Kidney tubule cell (primary cell): ENCODE results near the gene TPRG1.

Source experiments
- DNase-seq: peaks from one replicate; pipeline ENCODE4 v3.0.0-alpha.2; 2018; ENCODE audit warnings: low spot score

TPRG1 gene

GRCh38 chr3:189282189-189282588 is 110.4 kb downstream of the TPRG1 start:
- no peak for DNase-seq

GRCh38 chr3:189282741-189283140 is 111.0 kb downstream of the TPRG1 start:
- no peak for DNase-seq

GRCh38 chr3:189286188-189286587 is 114.4 kb downstream of the TPRG1 start:
- DNase-seq, result no peak

- DNase-seq, result no peak
Observed at GRCh38 chr3:189286916-189287315, 115.1 kb downstream of the TPRG1 start.

- DNase-seq, result no peak
Observed at GRCh38 chr3:189288348-189289235, 116.8 kb downstream of the TPRG1 start.

GRCh38 chr3:189289251-189289650 is 117.5 kb downstream of the TPRG1 start:
- no peak for DNase-seq

- DNase-seq, result no peak
Observed at GRCh38 chr3:189292667-189293484, 121.1 kb downstream of the TPRG1 start.

GRCh38 chr3:189294649-189295048 is 122.9 kb downstream of the TPRG1 start:
- no peak for DNase-seq

- no peak for DNase-seq
Observed at GRCh38 chr3:189295089-189295488, 123.3 kb downstream of the TPRG1 start.

GRCh38 chr3:189297932-189298331 is 126.2 kb downstream of the TPRG1 start:
- DNase-seq, result no peak

GRCh38 chr3:189298469-189299375 is 127.0 kb downstream of the TPRG1 start:
- DNase-seq, result no peak

- DNase-seq, result no peak
Observed at GRCh38 chr3:189300345-189300744, 128.6 kb downstream of the TPRG1 start.

GRCh38 chr3:189301479-189301878 is 129.7 kb downstream of the TPRG1 start:
- DNase-seq, result no peak

GRCh38 chr3:189303584-189303983 is 131.8 kb downstream of the TPRG1 start:
- DNase-seq, result no peak

GRCh38 chr3:189304465-189305351 is 132.9 kb downstream of the TPRG1 start:
- DNase-seq, result peak; percentile 8

- DNase-seq, result no peak
Observed at GRCh38 chr3:189305412-189305811, 133.6 kb downstream of the TPRG1 start.

GRCh38 chr3:189307963-189308362 is 136.2 kb downstream of the TPRG1 start:
- no peak for DNase-seq

- DNase-seq, result no peak
Observed at GRCh38 chr3:189308608-189309007, 136.8 kb downstream of the TPRG1 start.

GRCh38 chr3:189309400-189309975 is 137.7 kb downstream of the TPRG1 start:
- DNase-seq, result no peak

GRCh38 chr3:189311521-189311920 is 139.8 kb downstream of the TPRG1 start:
- DNase-seq, result no peak

GRCh38 chr3:189312866-189313265 is 141.1 kb downstream of the TPRG1 start:
- DNase-seq, result no peak
